Activated CD4-positive, alpha-beta T cell treated with anti-CD3 and anti-CD28 coated beads for 24 hours (primary cell): ENCODE results near the gene NPC1.
A peak's percentile ranks its signal among the peaks of the same experiment; 100 is the strongest.
"Not testable (repeated sequence)": the region's sequence is repeated elsewhere in the genome, so short reads cannot be mapped to it uniquely, and the experiment has no call there.

Source experiments
- DNase-seq, 2 donors: peaks; one replicate each; pipeline ENCODE4 v3.0.0-alpha.2; 2020; ENCODE audit warnings: low read depth in 2 of 2

NPC1 gene

GRCh38 chr18:23523429-23524212 is 62.7 kb downstream of the NPC1 start:
- no peak for DNase-seq

- DNase-seq = no peak
These were observed 64.4 kb downstream of the NPC1 start for GRCh38 chr18:23521907-23522306.

GRCh38 chr18:23521271-23521670 is 65.0 kb downstream of the NPC1 start:
- no peak for DNase-seq

- no peak for DNase-seq
These were observed 66.6 kb downstream of the NPC1 start for GRCh38 chr18:23519734-23520133.

GRCh38 chr18:23515911-23516546 is 70.3 kb downstream of the NPC1 start:
- peak; percentile 60 to 67 for DNase-seq

DNA sequence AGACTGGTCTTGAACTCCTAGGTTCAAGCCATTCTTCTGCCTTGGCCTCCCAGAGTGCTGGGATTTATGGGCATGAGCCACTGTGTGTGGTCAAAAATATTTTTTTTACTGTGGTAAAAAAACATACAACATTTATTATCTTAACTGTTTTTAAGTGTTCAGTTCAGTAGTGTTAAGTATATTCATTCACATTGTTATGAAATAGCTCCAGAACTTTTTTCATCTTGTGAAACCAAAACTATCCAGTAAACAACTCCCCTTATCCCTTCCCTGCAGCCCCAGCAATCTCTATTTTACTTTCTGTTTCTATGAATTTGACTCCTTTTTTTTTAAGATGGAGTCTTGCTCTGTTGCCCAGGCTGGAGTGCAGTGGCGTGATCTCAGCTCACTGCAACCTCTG is 73.7 kb downstream of the NPC1 start:
- DNase-seq = no peak

DNA sequence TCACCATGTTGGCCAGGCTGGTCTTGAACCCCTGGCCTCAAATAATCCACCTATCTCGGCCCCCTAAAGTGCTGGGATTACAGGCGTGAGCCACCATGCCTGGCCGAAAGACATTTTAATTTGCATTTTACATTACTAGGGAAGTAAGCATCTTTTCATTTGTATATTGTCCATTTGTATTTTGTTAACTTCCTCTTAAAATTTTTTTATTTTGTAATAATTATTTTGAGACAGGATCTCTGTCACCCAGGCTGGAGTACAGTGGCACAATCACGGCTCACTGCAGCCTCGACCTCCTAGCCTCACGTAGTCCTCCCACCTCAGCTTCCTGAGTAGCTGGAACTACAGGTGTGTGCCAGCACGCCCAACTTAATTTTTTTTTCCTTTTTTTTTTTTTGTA is 74.1 kb downstream of the NPC1 start:
- DNase-seq = not testable (repeated sequence)

GRCh38 chr18:23510923-23511322 is 75.4 kb downstream of the NPC1 start:
- not testable (repeated sequence) for DNase-seq

GRCh38 chr18:23506393-23506792 is 79.9 kb downstream of the NPC1 start:
- DNase-seq = no peak

GRCh38 chr18:23504720-23505119 is 81.6 kb downstream of the NPC1 start:
- DNase-seq = no peak

GRCh38 chr18:23503963-23504344 is 82.4 kb downstream of the NPC1 start:
- DNase-seq = no peak

DNA sequence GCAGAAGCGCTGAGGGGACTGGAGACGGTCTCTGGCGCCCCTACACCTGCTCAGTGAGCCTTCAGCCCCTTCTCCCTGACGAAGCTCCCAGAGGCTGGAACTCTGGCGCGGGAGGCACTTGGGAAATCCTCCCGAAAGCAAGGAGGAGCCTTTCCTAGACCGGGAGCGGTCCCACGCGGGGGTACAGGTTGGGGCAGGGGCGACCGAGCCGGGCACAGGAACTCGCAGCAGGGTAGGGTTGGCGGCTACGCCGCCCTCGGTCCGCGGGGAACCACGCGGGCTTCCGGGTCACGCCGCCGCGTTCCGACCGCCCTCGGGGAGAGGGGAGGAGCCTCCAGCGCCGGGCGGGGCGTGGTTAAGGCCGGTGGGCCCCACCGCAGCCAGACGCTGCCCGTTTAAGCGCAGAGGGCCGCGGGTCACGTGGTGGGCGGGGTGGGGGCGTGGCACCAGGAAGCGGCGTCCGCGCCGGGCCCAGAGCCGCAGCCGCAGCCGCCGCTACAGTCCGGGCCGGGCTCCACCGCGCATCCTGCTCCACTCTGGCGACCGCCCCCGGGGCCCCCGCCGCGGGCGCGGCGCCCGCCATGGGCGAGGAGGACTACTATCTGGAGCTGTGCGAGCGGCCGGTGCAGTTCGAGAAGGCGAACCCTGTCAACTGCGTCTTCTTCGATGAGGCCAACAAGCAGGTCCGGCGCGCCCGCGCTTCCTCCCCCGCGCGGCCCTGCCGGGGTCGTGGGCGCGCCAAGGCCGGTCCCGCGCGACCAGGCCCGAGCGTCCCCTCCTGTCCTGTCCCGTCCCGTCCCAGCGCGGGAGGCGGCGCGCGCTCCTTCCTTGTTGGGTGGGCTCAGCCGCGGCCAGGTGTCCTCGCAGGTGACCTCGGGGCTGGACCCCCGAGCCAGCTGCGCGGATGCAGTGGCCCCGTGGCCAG is 83.0 kb downstream of the NPC1 start, which contains the start of gene RMC1:
TSS of gene RMC1 (plus strand) at position 474 of the 925 bp plus-strand sequence. CDS start at position 582, 108 bp downstream.
- DNase-seq = peak; percentile 99

- DNase-seq = no peak
These were observed 83.7 kb downstream of the NPC1 start for GRCh38 chr18:23502516-23503037.

DNA sequence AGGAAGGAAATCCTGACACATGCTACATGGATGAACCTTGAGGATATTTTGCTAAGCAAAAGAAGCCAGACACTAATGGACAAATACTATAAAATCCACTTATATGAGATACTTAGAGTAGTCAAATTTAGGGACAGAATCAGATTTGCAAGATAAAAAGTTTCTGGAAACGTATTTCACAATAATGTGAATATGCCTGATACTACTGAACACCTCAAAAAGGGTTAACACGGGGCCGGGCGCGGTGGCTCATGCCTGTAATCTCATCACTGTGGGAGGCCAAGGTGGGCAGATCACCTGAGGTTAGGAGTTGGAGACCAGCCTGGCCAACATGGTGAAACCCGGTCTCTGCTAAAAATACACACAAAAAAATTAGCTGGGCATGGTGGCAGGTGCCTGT is 84.7 kb downstream of the NPC1 start:
- no peak for DNase-seq

- DNase-seq = no peak
These were observed 87.0 kb downstream of the NPC1 start for GRCh38 chr18:23499291-23499781.

DNA sequence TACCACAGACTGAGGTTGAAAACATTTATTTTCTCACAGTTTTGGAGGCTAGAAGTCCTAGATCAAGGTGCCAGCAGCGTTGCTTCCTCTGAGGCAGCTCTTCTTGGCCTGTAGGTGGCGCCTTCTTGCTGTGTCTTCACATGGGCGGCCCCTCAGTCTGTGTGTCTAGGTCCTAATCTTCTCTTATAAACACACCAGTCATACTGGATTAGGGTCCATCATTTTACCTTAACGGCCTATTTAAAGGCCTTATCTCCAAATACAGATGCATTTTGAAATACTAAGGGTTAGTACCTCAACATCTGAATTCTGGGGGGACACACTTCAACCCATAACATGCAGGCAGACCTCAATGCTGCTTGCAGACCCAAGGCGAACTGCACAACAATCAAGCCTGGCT is 87.4 kb downstream of the NPC1 start:
- peak; percentile 58 to 61 for DNase-seq

DNA sequence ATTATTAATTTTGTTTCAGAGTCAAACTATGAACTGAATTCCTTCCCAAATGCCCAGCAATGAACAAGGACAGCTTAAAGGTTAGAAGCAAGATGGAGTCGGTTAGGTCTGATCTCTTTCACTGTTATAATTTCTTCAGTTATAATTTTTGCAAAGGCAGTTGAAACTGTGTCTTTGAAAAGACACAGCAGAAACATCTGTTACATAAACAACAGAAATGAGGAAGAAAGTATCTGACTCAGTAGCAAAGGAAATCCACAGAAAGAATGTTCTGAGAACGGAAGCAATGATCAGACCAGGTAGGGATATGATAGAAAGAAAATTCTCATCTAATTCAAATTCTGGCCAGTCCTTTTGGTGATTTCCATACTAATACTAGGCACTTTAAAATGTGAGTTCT is 88.2 kb downstream of the NPC1 start:
- no peak for DNase-seq

DNA sequence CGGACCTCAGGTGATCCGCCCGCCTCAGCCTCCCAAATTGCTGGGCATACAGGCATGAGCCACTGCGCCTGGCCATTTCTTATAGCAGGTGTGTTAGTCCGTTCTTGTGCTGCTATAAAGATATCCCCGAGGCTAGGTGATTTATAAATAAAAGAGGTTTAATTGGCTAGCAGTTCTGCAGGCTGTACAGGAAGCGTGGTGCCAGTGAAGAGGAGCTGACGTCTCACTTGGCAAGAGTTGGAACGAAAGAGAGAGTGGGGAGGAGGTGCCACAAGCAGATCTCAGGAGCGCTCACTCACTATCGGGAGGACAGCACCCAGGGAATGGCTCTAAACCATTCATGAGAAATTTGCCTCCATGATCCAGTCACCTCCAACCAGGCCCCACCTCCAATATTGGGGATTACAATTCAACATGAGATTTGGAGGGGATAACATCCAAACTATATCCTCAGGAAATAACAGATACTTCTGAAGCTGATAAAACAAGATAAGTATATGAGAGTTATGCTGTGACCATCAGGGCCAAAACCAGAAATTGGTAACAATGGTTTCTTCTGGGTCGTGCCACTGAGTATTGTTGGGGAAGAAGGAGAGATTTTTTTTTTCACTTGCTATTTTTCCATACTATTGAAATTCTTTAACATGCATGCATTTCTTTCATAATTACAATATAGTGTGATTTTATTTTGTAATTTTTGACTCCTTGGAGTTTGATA is 90.4 kb downstream of the NPC1 start:
- DNase-seq = no peak

DNA sequence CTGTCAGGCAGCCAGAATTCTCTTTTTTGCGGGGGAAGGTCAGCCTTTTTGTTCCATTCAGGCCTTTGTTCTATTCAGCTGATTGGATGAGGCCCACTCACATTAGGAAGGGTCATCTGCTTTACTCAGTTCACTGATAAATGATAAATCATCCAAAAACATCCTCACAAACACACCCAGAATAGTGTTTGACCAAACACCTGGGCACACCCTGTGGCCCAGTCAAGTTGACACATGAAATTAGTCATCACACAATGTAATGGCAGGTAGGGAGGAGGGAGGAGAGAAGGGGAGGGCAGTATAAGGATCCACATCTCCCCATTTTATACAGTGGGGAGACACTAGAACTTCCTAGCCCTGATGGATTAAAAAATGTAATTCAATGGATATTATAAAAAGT is 91.3 kb downstream of the NPC1 start:
- DNase-seq = no peak

DNA sequence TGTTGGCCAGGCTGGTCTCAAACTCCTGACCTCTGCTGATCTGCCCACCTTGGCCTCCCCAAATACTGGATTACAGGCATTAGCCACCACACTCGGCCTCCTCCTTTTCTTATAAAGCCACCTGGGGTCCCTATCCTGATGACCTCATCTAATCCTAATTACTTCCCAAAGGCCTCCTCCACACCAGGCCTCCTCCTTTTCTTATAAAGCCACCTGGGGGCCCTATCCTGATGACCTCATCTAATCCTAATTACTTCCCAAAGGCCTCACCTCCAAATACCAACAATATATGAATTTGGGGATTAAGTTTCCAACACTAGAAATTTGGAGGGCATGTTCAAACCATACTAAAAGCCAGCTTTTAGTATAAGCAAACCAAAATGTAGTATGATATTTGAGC is 92.7 kb downstream of the NPC1 start:
- no peak for DNase-seq

DNA sequence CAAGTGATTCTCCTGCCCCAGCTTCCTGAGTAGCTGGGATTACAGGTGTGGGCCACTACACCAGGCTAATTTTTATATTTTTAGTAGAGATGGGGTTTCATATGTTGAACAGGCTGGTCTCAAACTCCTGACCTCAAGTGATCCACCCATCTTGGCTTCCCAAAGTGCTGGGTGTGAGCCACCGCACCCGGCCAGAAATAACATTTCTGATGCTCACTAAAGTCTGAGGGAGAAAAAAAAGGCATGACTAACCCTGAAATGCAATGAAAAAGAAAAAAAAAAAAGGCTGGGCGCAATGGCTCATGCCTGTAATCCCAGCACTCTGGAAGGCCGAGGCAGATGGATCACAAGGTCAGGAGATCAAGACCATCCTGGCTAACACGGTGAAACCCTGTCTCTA is 96.7 kb downstream of the NPC1 start:
- DNase-seq = not testable (repeated sequence)
